HG03097 (cell line): ENCODE data around the gene TENM4.

ENCODE experiments used
- ATAC-seq: cut with Tn5 transposase; IDR thresholded peaks from one replicate; pipeline ENCODE4 v1.9.1; 2021; ENCODE audit not compliant: unreplicated experiment, low FRiP score

TENM4 gene

DNA sequence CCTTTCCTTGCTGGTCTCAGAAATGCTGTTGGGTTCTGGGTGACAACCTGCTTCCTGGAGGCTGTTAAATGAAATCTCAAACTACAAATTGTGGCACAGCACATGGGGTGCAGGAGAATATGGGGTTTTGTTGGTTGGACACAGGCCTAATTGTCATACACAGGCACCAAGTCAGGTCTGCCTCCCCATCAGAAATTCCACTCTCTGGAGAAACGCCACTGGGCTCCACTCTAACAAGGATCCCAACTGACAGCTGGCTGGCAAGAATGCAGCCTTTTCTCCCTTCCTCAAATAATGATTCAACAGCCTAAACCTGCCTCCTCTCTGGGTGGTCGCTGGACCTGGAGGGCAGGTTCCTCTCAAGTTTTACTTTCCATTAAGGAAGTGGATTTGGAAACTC lies 688.3 kb downstream of the TENM4 start:
- no peak for ATAC-seq

DNA sequence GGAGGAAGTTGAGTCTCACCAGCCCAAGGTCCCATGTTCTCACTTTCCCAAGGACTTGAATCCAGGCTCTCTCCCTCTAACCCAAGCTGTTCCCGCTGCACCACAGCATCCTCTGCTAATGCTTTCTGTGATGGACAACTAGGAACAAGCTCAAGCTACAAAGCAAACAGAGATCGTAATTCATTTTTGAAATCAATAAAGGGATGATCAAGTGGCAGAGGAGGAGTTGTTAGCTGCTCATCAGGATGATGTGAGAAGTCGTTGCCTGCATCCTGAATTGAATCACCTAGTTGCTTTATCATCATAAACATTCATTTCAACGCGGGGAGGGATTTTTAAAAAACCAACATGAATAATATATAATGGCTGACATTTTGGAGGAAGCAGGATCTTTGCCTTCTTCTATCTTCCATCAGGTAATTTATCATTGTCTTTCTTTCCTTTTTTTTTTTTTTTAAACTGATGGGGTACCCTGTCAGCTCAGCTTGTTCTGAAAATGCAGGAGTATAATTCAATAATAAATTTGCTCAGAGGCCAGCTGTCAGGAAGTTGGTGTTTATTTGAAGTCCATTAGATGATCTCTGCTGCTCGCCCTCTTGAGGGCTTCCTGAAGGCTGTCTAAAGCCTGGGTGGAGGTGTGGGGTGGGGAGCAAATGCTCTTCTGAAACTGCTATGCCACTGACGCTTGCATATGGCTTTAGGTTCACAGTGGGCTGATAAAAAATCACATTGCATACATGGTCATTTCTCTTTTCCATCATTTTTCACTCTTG lies 691.7 kb downstream of the TENM4 start:
- no peak for ATAC-seq

DNA sequence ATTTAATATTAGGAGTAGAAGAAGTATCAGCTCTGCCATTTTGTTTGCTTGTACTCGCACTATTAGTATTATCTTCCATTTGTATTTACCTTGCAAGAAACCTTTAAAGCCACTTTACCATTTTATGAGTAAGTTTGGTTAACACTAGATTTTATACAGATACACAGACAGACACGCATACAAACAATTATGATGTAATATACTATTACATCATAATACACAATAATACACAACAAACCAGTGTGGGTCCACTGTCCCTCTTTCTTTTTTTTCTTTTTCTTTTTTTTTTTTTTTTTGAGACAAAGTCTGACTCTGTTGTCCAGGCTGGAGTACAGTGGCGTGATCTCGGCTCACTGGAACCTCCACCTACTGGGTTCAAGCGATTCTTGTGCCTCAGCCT lies 695.9 kb downstream of the TENM4 start:
- no peak for ATAC-seq

DNA sequence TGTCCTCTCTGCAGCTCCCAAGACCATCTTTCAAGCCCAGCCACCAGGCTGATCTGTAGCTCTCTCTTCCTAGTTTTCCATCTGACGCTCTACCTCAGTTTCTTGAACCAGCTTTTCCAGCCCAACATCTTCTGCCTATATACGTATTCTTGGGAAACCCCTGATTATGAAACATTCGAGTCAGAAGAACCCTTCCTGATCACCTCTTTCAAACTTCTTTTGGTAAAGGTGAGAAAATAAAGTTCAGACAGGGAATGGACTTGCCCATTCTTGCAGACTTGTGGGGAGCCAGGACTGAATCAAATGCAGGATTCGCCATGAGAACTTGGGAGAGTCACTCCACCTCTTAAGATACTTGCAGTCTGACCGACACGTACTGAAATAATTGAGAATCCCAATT lies 696.6 kb downstream of the TENM4 start:
- no peak for ATAC-seq

DNA sequence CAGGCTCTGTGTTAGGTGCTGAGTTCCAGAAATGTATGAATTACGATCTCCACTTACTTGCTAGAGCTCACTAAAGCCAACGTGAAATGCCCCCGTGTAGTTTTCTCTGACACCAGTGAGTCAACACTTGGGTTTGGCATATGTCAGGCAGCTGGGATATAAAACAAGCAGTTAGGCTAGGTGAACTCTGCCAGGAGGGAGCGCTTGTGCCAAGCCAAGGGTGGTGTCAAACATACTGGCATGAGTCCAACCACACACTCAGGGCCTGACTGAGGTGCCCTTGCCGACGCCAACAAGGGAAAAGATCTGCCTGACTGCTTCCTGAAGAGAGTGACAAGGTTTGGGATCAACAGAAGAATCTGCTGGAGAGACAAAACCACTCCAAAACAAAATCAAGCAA lies 698.4 kb downstream of the TENM4 start:
- no peak for ATAC-seq

DNA sequence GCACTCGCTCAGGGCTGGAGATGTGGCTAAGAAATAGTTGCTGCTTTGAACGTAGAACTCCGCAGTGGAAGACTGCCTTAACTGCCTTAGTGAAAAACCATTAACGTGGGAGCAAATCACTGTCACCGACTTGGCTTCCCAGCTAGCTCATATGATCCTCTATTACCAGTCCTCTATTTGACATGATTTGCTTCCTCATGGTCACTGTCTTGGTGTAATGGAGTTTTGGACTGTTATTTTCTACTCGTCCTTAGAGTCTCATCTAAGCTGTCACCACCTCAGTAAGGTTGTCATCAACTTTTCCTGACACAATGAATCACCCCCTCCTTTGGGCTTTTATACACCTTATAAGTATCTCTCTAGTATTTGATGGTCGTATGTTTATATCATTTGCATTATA lies 699.1 kb downstream of the TENM4 start:
- no peak for ATAC-seq

DNA sequence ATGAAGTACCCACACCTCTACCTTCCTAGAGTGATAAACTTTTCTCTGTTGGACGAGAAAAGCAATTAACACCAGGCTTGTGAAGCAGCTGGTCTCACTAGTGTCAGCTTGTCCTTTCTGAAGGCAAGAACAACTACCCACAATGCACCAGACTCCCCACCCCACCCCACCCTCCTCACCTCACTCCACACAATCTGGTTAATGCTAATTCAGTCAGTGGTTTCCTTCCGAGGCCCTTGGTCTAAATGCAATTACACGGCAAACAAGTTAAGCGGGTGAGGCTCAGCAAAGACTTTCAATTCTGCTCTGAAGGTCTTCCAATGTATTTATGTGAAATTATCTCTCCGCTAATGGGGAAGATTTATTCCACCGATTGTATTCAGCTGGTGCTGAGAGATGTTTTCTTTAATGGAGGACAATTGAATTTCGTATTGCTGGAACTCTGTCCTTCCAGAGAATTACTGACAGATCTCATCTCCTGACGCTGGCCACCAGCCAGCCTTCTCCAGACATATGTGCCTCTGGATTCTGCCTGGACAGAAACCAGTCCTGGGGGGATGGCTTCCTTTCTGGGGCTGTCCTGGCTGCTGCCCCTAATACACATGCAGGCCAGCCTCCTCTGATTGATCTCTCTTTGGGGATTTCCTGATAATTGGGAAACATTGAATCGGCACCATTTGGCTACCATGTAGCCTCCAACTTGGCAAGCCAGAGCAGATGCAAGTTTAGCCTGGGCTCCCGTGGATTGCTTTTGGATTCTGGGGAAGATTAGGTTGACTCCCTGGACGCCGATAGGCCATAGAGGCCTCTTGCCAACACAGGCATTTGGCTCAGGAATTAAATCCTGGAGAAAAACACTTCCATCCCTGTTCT lies 700.4 kb downstream of the TENM4 start:
- no peak for ATAC-seq

DNA sequence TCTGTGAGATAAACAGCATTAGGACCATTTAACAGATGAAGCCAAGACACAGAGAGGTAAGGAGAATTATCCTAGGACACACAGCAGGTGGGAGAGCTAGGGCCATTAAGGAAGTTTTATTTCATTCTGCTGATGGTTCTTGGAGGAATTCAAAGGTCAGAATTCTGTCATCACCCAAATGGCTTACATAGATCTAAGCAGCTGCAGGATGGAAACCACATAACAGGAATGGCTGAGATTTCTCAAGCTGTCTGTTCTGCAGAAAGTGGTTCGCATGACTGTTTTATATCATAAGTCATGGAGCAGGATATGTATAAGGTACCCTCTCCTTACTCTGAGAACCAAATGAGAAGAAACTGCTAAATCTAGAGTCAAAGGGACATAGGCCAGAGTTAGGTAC lies 702.9 kb downstream of the TENM4 start:
- ATAC-seq = no peak

DNA sequence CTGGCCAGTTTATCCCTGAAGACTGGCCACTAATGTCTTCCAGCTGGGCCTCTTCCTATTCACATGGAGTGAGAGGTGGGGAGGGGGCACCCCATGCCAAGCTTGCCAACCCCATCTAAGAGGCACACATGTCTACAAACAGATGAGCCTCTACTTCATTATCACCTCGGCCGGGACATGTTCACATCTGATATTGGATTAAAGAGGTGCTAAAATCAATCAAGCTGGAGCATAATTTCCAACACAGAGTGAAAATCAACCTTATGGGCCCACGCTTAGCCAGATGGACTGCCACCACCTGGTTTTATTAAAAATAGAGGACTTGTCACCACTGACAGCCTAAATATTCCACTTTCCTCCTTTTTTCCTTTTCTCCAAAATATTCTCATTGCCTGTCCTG lies 703.5 kb downstream of the TENM4 start:
- ATAC-seq = no peak

DNA sequence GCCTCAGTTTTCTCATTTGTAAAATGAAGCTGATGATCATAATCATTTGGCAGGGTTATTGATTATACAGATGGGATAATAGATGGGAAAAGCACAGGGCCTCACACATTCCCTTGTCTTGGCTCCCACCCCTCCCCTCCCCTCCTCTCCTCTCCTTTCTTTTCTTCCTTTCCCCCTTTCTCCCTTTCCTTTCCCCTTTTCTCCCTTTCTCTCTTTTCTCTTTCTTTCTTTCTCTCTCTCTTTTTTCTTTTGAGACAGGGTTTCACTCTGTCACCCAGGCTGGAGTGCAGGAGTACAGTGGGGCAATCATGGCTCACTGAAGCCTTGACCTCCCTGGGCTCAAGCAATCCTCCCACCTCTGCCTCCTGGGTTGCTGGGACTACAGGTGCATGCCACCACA lies 705.1 kb downstream of the TENM4 start:
- ATAC-seq = no peak

DNA sequence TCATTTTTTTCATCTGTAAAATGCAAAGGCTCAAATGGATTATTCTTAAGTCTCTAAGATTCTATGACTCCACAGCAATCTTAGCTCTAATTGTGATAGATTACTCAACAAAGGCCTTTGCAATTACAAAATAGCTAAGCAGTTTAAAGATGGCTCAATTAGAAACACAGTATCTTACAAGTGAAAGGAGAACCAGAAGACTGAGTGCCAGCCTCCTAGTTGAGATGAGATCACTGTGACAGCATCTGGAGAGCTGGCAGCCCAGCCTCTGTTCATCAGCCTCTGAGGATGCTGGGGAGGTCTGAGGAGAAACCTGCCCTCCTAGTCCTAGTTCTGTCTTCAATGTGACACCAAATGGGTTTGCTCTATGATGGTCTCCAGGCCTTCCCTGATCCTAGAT lies 707.8 kb downstream of the TENM4 start:
- ATAC-seq = no peak

DNA sequence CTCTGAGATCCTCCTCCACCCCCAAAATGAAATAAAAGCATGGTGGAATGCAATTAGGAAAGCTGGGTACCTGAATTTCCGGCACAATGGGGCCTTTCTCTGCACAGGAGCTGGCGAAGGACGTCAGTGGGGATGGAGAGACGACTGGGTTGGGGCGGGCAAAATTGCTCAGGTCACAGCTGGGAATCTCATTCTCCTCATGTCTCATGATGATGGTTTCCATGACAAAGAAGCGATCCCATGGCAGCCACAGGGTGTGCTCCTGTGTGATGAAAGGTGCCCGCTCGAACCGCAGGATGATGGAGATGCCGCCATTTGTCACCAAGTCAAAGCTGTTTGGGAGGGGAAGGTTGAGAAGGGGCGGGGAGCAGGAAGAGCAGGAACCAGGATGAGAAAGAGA lies 708.6 kb downstream of the TENM4 start:
- no peak for ATAC-seq

DNA sequence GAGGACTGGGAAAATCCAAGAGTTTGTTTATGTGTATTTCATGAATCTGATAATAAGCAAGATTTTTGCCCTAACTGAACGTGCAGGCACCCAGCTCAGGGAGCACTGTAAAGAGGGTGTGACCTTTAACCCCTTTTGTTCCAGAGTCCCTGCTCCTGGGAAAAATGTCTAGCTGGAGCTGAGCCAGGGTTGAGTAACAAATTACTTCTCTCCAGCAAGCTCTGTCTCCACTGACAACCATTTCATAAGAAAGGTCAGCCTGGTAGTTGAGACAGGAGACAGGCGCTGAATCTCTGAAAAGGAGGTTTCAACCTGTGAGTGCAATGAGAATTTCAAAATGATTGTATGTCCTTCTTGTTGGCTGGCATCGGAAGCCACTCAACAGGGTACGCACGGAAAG lies 709.8 kb downstream of the TENM4 start:
- no peak for ATAC-seq

DNA sequence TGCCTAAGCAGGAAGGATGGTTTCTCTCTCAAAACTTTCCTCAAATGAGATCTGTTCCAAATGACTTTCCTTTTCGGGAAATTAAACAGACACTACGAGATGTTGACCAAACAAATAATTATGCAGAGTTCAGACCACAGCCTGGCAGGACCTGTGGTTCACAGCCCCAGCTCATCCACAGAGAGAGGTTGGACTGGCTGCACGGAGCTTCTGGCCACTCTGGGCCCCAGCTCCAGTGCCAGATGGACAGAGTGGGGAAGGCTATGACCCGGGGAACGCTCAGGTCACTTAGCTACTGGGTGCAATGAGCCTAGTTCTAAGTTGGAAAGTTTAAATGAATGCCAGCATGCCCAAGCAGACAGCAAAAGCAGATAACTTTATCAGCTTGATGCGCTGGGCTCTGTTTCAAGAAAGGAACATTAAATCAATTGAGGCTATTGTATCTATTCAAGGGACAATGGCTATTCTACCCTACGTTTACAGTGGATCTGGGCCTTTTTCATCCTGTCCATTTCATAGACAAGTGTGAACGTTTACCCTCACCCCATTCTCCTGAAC lies 710.5 kb downstream of the TENM4 start:
- ATAC-seq = no peak

DNA sequence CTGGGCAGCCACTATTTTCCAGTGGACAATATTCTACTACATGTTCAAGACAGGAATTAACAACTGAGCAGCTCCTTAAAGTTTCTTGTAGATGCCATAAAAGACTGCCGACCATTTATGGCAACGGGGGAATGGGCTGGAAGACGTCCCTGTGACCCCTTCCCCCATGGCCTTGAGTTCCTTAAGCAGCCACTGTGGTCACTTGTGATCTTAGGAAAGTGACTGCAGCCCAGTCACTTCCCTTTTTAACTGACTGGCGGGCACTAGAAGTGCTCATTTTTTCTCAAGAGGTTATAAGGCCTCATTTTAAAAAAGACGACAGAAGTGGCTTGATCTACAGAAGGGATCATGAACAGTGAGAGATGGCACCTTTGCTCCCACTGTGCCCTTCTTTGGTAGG lies 713.0 kb downstream of the TENM4 start:
- ATAC-seq = no peak

DNA sequence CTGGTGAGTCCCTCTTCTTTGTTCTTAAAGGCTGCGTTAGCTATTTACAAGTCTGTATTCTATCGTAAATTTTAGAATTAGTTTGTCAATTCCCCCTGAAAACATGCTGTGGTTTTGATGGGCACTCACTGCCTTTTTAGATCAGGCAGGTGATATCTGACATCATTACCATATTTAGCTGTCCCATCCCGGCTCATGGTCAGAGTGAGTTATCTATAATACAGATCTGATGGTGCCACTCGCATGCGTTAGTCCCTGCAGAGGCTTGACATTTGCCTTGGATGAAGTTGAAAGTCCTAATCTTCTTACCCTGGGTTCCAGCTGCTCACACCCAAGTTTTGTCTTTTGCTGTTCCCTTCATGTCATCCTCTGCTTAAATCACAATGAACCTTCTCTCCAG lies 715.6 kb downstream of the TENM4 start:
- no peak for ATAC-seq

DNA sequence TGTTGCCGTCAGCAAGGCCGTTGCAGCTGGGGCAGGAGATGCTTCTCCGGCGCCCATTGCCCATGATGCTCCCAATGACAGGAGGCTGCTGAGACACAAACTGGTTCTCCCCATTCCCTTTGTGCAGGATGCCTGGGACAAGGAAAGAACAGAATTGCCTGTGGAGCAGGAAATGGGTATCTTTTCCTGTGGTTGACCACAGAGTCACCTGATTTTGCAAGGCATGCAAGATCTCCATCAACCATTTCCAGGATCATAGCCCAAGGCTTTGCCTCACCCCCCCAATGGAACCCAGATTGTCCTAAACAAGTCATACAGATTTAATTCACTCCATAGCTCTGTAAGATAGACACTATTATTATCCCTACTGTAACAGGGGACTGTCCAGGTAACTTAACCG lies 718.0 kb downstream of the TENM4 start:
- ATAC-seq = no peak

DNA sequence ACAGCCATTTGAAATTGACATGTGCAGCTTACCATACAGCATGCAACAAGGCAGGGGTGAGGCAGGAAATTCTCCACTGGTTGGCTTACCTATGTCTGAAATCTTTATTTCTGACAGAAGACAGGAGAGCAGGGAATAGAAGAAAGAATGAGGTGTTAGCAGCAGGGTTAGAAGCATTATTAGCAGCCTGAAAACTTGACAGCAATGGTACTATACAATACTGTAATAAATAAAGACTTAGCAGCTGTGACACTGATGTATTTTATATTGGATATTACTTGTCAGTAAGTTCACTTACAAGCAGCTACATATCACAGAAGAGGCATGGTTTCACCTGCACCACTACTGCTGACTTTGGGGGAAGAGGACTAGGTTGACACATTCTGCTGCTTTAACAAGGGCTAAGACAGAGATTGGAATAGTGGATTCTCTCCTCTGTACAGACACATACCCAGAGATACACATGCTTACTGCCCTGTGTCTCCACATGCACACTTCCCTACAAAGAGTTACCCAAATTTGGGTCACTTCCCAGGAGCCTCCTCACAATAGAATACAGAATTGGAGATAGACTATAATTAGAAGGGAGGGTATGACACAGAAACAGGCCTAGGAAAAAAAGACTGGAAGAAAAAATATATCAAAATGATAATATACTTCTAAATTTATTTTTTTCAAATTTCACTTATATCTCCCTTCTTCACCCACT lies 720.4 kb downstream of the TENM4 start:
- ATAC-seq = no peak

DNA sequence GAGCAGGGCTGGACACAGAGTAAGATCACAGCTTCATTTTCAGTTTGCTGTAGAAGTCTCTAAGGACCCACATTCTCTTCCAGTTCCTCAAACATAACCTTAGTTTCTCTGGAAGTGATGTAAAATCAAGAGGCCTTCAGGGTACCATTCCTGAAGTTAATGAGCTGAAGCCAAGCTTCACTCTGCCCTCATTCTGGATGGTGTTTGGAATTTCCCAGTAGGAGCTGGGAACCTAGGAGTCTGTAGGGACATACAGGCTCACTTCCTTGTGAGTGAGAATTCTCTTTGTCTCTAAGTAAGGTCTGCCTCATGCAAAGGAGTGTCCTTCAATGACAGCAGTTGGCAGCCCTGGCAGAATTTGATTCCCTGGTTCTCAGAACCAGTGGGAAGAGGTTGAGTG lies 723.8 kb downstream of the TENM4 start:
- ATAC-seq = no peak

DNA sequence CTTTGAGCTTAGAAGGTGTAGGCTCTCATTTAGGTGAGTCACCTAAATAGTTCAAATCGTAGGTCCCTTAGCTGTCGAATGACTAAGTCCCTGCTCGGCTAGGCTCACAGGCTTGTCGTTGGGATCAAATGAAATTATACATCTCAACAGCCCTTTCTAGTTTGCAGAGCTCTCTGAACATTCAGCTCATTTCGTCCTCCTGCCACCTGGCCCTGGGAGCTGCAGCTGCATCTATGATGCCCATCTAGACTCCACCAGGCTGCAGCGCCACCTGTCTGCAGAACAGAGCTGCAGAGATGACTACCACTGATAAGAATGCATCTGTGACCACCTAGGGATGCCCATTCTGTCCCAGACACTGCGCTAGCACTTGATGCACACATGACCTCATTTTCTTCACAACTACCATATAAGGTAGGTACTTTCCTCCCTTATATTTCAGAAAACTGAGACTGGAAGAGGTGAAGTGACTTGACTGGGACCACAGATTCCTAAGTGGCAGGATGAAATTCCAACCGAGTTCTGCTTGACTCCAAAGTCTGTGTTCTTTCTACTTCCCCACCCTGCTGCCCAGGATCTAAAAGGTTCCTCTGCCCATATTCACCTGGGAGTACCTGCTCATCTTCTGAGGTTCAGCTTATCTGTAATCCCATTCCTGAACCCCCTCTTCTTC lies 725.1 kb downstream of the TENM4 start:
- ATAC-seq = no peak

DNA sequence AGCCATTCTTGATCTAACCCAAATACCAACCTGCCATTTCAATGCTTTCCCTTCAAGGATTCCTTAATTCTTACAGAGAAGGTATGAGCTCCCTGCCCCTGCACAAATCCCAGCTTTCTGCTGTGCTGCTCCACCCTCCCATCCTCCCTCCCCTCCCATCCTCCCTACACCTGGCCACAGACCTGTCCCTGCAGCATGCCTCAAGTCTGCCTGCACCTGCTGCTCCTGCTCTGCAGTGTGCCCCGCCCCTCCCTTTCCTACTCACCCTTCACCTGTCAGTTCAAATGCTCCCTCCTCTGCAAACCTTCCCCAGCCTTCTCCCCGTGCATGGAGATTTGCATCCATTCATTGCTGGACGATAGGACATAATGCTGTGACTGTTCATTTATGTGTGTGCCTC lies 726.3 kb downstream of the TENM4 start:
- no peak for ATAC-seq
